Pancreas (tissue), 10 donors: Measurements from ENCODE around the gene ABCC9. TPM values are rescaled to one million over a fixed set of nuclear protein-coding genes. Genes with fewer than 3 reads are reported as not detected.

Experiments used
- ATAC-seq, 4 donors: fragments of 200-7000 bp; cut with Tn5 transposase; one replicate each; pipeline versions ENCODE4 v1.8.0 to v1.9.1; 2020; ENCODE audit warnings: mild to moderate bottlenecking in 4 of 4, moderate library complexity in 4 of 4
- DNase-seq, 6 donors: peaks; one replicate each; pipeline ENCODE4 v3.0.0-alpha.2; 2020
- FAIRE-seq: peaks from 2 replicates; lab custom pipeline; 2012; peaks lifted over from hg19 to GRCh38; lab: Jason Lieb, UNC
- H3K27ac ChIP-seq, 4 donors: fragments of 200-600 bp; sonication (generic); 1 replicate in 3 of 4; 2 replicates in 1 of 4; pipeline versions ENCODE4 v1.5.0 to v1.8.0; 2020
- H3K27me3 ChIP-seq, 4 donors: fragments of 200-600 bp; one replicate each; pipeline ENCODE4 v1.8.0; 2021
- H3K36me3 ChIP-seq, 3 donors: fragments of 200-600 bp; sonication (generic) in 1 of 3; one replicate each; pipeline versions ENCODE4 v1.5.0 to v1.8.0; 2020 to 2021
- H3K4me1 ChIP-seq, 3 donors: fragments of 200-600 bp; one replicate each; pipeline ENCODE4 v1.8.0; 2021
- H3K4me3 ChIP-seq, 4 donors: fragments of 200-600 bp; sonication (generic) in 2 of 4; one replicate each; pipeline versions ENCODE4 v1.5.0 to v1.8.0; 2020 to 2021
- H3K9me3 ChIP-seq, 4 donors: fragments of 200-600 bp; one replicate each; pipeline ENCODE4 v1.8.0; 2021
- CTCF ChIP-seq, 4 donors: fragments of 200-600 bp; sonication (generic) in 3 of 4; IDR thresholded peaks; one replicate each; pipeline versions ENCODE4 v1.5.0 to v1.8.0; 2021; ENCODE audit warnings: antibody characterized with exemption in 4 of 4
- WGBS, 2 donors: extraction: QIAGEN DNeasy Blood & Tissue Kit; methylation state at CpG; one replicate each; pipeline ENCODE4 v1.1.7; 2013; 5-methylcytosine and 5-hydroxymethylcytosine counted together
- intact Hi-C, 3 donors: fragments of 100-400 bp; cut with DNase I; formaldehyde crosslinking; loops; one replicate each; pipeline versions ENCODE4 v1.11.1 to v1.14.2; 2022
- polyA plus RNA-seq, 2 donors: library from polyadenylated mRNA; stranded (reverse); fragments of 200-250 nt; gene quantifications; one replicate each; pipeline ENCODE4 v1.2.3, GENCODE V29; 2013
- total RNA-seq, 6 donors: library from RNA; stranded (reverse); fragmentation: NEBNext Ultra II Directional in 4 of 6; extraction: Animal tissue kit (Norgen Biotek cat#: 25700) in 4 of 6; gene quantifications; one replicate each; pipeline versions ENCODE4 v1.2.1 to v1.2.4, GENCODE V29; 2021 to 2023
- donor health status: healthy with polysubstance abuse.
- donor health status: DM: no; HTN: no; CAD: no; lungs with moderate emphysema.
- donor health status: DM: no; HTN: no; CAD: no.
- donor health status: control.
- donor health status: control.
- donor health status: Bipolar disorder and iron deficiency.
- donor health status: DM: yes; HTN: yes; CAD: no.
- donor health status: DM: no; HTN: no; CAD: no.
- donor health status: DM: no; HTN: no; CAD: no.
- donor health status: DM: yes; HTN: yes; CAD: no.

Gene ABCC9
- total and polyA plus RNA-seq, 8 donors = 1.4 to 19.3 (median 5.5) TPM

GRCh38 chr12:21771311-21771710 lies 169.9 kb downstream of the ABCC9 start:
- DNase-seq (no peak), FAIRE-seq (no peak), ATAC-seq (no peak)
- peak overlapping the region in 2 of 4 donors; percentile 52 to 68 for H3K4me3 ChIP-seq
- no peaks in the 10 kb centered on the region for H3K27me3 ChIP-seq
- peaks cover 0 to 15% (median 6%) of the 10 kb centered on the region in 3 donors for H3K4me1 ChIP-seq
- no peaks in the 10 kb centered on the region for H3K9me3 ChIP-seq
- WGBS, 2 donors = 33 to 39% methylated on average over 1 of the region's 1 CpG
- peaks cover 0 to 8% (median 0%) of the 10 kb centered on the region in 3 donors for H3K36me3 ChIP-seq
- intact Hi-C loops = no loop called here
- H3K27ac ChIP-seq = peak overlapping the region in 2 of 4 donors; percentile 93 to 94
- no peak for TF ChIP-seq CTCF (IDR thresholded peaks at IDR 0.05)

- no peaks in the 10 kb centered on the region for H3K27me3 ChIP-seq
- H3K4me3 ChIP-seq = no peak overlapping the region
- DNase-seq = no peak
- peaks cover 0 to 17% (median 6%) of the 10 kb centered on the region in 3 donors for H3K4me1 ChIP-seq
- 77 to 85% methylated on average over 2 of the region's 2 CpGs for WGBS, 2 donors
- H3K36me3 ChIP-seq = peaks cover 0 to 15% (median 3%) of the 10 kb centered on the region in 3 donors
- intact Hi-C loops = no loop called here
- no peak for TF ChIP-seq CTCF (IDR thresholded peaks at IDR 0.05)
- no peak for FAIRE-seq
- no peak overlapping the region for H3K27ac ChIP-seq
- no peak for ATAC-seq
- no peaks in the 10 kb centered on the region for H3K9me3 ChIP-seq
Measured at GRCh38 chr12:21769307-21769706, 171.9 kb downstream of the ABCC9 start.

GRCh38 chr12:21766403-21766802 lies 174.8 kb downstream of the ABCC9 start:
- peaks cover 11 to 22% (median 19%) of the 10 kb centered on the region in 3 donors for H3K4me1 ChIP-seq
- TF ChIP-seq CTCF (IDR thresholded peaks at IDR 0.05) = no peak
- DNase-seq (no peak), ATAC-seq (no peak), FAIRE-seq (no peak)
- H3K27me3 ChIP-seq = no peaks in the 10 kb centered on the region
- H3K36me3 ChIP-seq = peaks cover 0 to 15% (median 3%) of the 10 kb centered on the region in 3 donors
- H3K27ac ChIP-seq = no peak overlapping the region
- no peaks in the 10 kb centered on the region for H3K9me3 ChIP-seq
- intact Hi-C loops = no loop called here
- 90 to 92% methylated on average over 2 of the region's 2 CpGs for WGBS, 2 donors
- no peak overlapping the region for H3K4me3 ChIP-seq

GRCh38 chr12:21764950-21765349 lies 176.3 kb downstream of the ABCC9 start:
- no peak for DNase-seq
- Histone ChIP-seq H3K27ac (peak overlapping the region in 3 of 4 donors; percentile 29 to 83 (median 53)), H3K36me3 (peaks cover 0 to 15% (median 3%) of the 10 kb centered on the region in 3 donors), H3K4me3 (no peak overlapping the region), H3K9me3 (no peaks in the 10 kb centered on the region), H3K4me1 (peaks cover 11 to 18% (median 14%) of the 10 kb centered on the region in 3 donors), H3K27me3 (no peaks in the 10 kb centered on the region)
- FAIRE-seq = no peak
- no peak for TF ChIP-seq CTCF (IDR thresholded peaks at IDR 0.05)
- intact Hi-C loops = no loop called here
- 90 to 94% methylated on average over 4 of the region's 4 CpGs for WGBS, 2 donors
- peak in 2 of 4 donors; percentile 8 to 15 for ATAC-seq

GRCh38 chr12:21764065-21764464 lies 177.2 kb downstream of the ABCC9 start:
- no peak for TF ChIP-seq CTCF (IDR thresholded peaks at IDR 0.05)
- ATAC-seq = peak; percentile 89 to 94 (median 92)
- WGBS, 2 donors = 37 to 47% methylated on average over 2 of the region's 2 CpGs
- intact Hi-C loops = no loop called here
- DNase-seq = no peak
- Histone ChIP-seq H3K27me3 (no peaks in the 10 kb centered on the region), H3K4me1 (peaks cover 11 to 16% (median 14%) of the 10 kb centered on the region in 3 donors), H3K27ac (peak overlapping the region in 3 of 4 donors; percentile 29 to 83 (median 53)), H3K4me3 (no peak overlapping the region), H3K9me3 (no peaks in the 10 kb centered on the region), H3K36me3 (peaks cover 0 to 15% (median 3%) of the 10 kb centered on the region in 3 donors)
- FAIRE-seq = no peak
